CD14-positive monocyte (primary cell): ENCODE measurements around the gene TACC2. TPM values are rescaled to one million over a fixed set of nuclear protein-coding genes. Genes with fewer than 3 reads are reported as not detected.

Experiments
- DNase-seq, 3 donors: peaks; one replicate each; pipeline ENCODE4 v3.0.0-alpha.2; 2011 to 2022
- H2AFZ ChIP-seq: 2 replicates; pipeline ENCODE4 v1.6.0; 2012; ENCODE audit warnings: mild to moderate bottlenecking, low read depth, low read length, inconsistent platforms; ENCODE audit not compliant: insufficient read depth, poor library complexity, severe bottlenecking
- H3K27ac ChIP-seq, 2 donors: 1 replicate in 1 of 2; 2 replicates in 1 of 2; pipeline ENCODE4 v1.5.1; 2012 to 2013; ENCODE audit warnings: low read length in 2 of 2, control low read depth in 1 of 2, inconsistent platforms in 1 of 2, low read depth in 1 of 2, mild to moderate bottlenecking in 1 of 2
- H3K27me3 ChIP-seq, 2 donors: one replicate each; pipeline versions ENCODE4 v1.6.0 to v1.6.1; 2011 to 2013; ENCODE audit warnings: low read length in 2 of 2; ENCODE audit not compliant: control insufficient read depth in 2 of 2, insufficient read depth in 2 of 2
- H3K36me3 ChIP-seq, 2 donors: replicated peaks in 1 of 2; 1 replicate in 1 of 2; 2 replicates in 1 of 2; pipeline versions ENCODE4 v1.5.1 to v1.6.1; 2012 to 2013; ENCODE audit warnings: low read length in 2 of 2, control low read depth in 1 of 2, inconsistent platforms in 1 of 2, mild to moderate bottlenecking in 1 of 2; ENCODE audit not compliant: insufficient read depth in 2 of 2, control insufficient read depth in 1 of 2
- H3K4me1 ChIP-seq, 2 donors: 1 replicate in 1 of 2; 2 replicates in 1 of 2; pipeline versions ENCODE4 v1.5.1 to v1.6.1; 2012 to 2013; ENCODE audit warnings: low read length in 2 of 2, control low read depth in 1 of 2, inconsistent platforms in 1 of 2, mild to moderate bottlenecking in 1 of 2, moderate library complexity in 1 of 2; ENCODE audit not compliant: insufficient read depth in 2 of 2, control insufficient read depth in 1 of 2
- H3K4me2 ChIP-seq: replicated peaks from 2 replicates; pipeline ENCODE3; 2012; ENCODE audit warnings: low read length, moderate library complexity, mild to moderate bottlenecking; ENCODE audit not compliant: poor library complexity, severe bottlenecking; ENCODE audit errors: extremely low read depth
- H3K4me3 ChIP-seq, 3 experiments: fragments of 200-600 bp in 1 of 3; sonication (generic) in 1 of 3; replicated peaks in 1 of 3; 1 replicate in 2 of 3; 2 replicates in 1 of 3; pipeline ENCODE4 v1.5.1; 2011 to 2013; ENCODE audit warnings: low read length in 3 of 3, mild to moderate bottlenecking in 3 of 3, control low read depth in 2 of 3, low read depth in 2 of 3, inconsistent platforms in 1 of 3, moderate library complexity in 1 of 3
- H3K79me2 ChIP-seq: 2 replicates; pipeline ENCODE4 v1.6.0; 2012; ENCODE audit warnings: mild to moderate bottlenecking, control low read depth, inconsistent platforms, low read length, moderate library complexity; ENCODE audit not compliant: insufficient read depth
- H3K9ac ChIP-seq: 2 replicates; pipeline ENCODE4 v1.6.0; 2017; ENCODE audit warnings: low read length, mild to moderate bottlenecking; ENCODE audit not compliant: insufficient read depth, poor library complexity, severe bottlenecking
- H3K9me3 ChIP-seq, 2 donors: replicated peaks in 1 of 2; 1 replicate in 1 of 2; 2 replicates in 1 of 2; pipeline versions ENCODE4 v1.5.1 to v1.6.1; 2012 to 2013; ENCODE audit warnings: low read length in 2 of 2, control low read depth in 1 of 2; ENCODE audit not compliant: control insufficient read depth in 1 of 2, insufficient read depth in 1 of 2
- H4K20me1 ChIP-seq: 2 replicates; pipeline ENCODE4 v1.6.0; 2012; ENCODE audit warnings: mild to moderate bottlenecking, low read length, control low read depth, moderate library complexity; ENCODE audit not compliant: insufficient read depth
- H3K27ac Mint-ChIP-seq, 7 donors: one replicate each; pipeline ENCODE4 v1.8.0; 2020; ENCODE audit warnings: mild to moderate bottlenecking in 7 of 7, mixed read lengths in 7 of 7, moderate library complexity in 6 of 7, inconsistent platforms in 2 of 7
- H3K27me3 Mint-ChIP-seq, 3 donors: one replicate each; pipeline ENCODE4 v1.8.0; 2021 to 2022; ENCODE audit warnings: low read depth in 3 of 3, mild to moderate bottlenecking in 3 of 3, mixed read lengths in 3 of 3, moderate library complexity in 3 of 3, inconsistent platforms in 1 of 3
- H3K36me3 Mint-ChIP-seq, 2 donors: one replicate each; pipeline ENCODE4 v1.8.0; 2020; ENCODE audit warnings: mixed read lengths in 2 of 2, inconsistent platforms in 1 of 2, mild to moderate bottlenecking in 1 of 2
- H3K4me1 Mint-ChIP-seq: one replicate; pipeline ENCODE4 v1.8.0; 2020; ENCODE audit warnings: mild to moderate bottlenecking, mixed read lengths
- H3K4me3 Mint-ChIP-seq, 2 donors: one replicate each; pipeline ENCODE4 v1.8.0; 2020; ENCODE audit warnings: mild to moderate bottlenecking in 2 of 2, mixed read lengths in 2 of 2, moderate library complexity in 1 of 2
- H3K9me3 Mint-ChIP-seq, 7 donors: one replicate each; pipeline ENCODE4 v1.8.0; 2020 to 2022; ENCODE audit warnings: mixed read lengths in 7 of 7, mild to moderate bottlenecking in 6 of 7, moderate library complexity in 6 of 7, inconsistent platforms in 2 of 7
- WGBS: methylation state at CpG from one replicate; pipeline ENCODE4 v1.1.5; 2013; ENCODE audit warnings: missing lambda C conversion rate; ENCODE audit not compliant: insufficient coverage; 5-methylcytosine and 5-hydroxymethylcytosine counted together
- intact Hi-C, 2 donors: fragments of 100-400 bp; cut with micrococcal nuclease; formaldehyde crosslinking; loops; one replicate each; pipeline versions ENCODE4 v1.15.0 to v1.15.1; 2023
- polyA plus RNA-seq, 3 donors: library from polyadenylated mRNA; depleted of rRNA in 1 of 3; unstranded in 2 of 3; stranded (reverse) in 1 of 3; fragments of 300-500 nt in 2 of 3; fragments of >200 nt in 1 of 3; fragmentation: Illumina TruSeq in 2 of 3; gene quantifications; 1 replicate in 2 of 3; 2 replicates in 1 of 3; pipeline ENCODE4 v1.2.3, GENCODE V29; 2012 to 2021
- TF ChIP-seq, protein P1 (sequence below): fragments of 200-600 bp; IDR thresholded peaks from one replicate; pipeline ENCODE4 v1.8.0; 2022; ENCODE audit warnings: antibody characterized with exemption, mild to moderate bottlenecking

TACC2 gene
- polyA plus RNA-seq, 3 donors = 0.03 TPM; not detected in 2

GRCh38 chr10:122213364-122213763 is 224.4 kb downstream of the TACC2 start:
- Histone ChIP-seq H3K9ac (no peak overlapping the region), H3K27me3 (no peaks in the 10 kb centered on the region), H3K4me1 (no peaks in the 10 kb centered on the region), H4K20me1 (no peaks in the 10 kb centered on the region), H2AFZ (no peak overlapping the region), H3K27ac (no peak overlapping the region), H3K4me2 (no peak overlapping the region), H3K79me2 (no peaks in the 10 kb centered on the region), H3K4me3 (no peak overlapping the region), H3K9me3 (peaks cover 0 to 3% of the 10 kb centered on the region in 2 donors), H3K36me3 (no peaks in the 10 kb centered on the region)
- H3K4me3 Mint-ChIP-seq = no peak overlapping the region
- no peak for DNase-seq
- intact Hi-C loops = no loop called here
- no peak overlapping the region for H3K27ac Mint-ChIP-seq
- H3K4me1 Mint-ChIP-seq = no peaks in the 10 kb centered on the region
- TF ChIP-seq, protein P1, sequence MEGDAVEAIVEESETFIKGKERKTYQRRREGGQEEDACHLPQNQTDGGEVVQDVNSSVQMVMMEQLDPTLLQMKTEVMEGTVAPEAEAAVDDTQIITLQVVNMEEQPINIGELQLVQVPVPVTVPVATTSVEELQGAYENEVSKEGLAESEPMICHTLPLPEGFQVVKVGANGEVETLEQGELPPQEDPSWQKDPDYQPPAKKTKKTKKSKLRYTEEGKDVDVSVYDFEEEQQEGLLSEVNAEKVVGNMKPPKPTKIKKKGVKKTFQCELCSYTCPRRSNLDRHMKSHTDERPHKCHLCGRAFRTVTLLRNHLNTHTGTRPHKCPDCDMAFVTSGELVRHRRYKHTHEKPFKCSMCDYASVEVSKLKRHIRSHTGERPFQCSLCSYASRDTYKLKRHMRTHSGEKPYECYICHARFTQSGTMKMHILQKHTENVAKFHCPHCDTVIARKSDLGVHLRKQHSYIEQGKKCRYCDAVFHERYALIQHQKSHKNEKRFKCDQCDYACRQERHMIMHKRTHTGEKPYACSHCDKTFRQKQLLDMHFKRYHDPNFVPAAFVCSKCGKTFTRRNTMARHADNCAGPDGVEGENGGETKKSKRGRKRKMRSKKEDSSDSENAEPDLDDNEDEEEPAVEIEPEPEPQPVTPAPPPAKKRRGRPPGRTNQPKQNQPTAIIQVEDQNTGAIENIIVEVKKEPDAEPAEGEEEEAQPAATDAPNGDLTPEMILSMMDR = no peak
- H3K27me3 Mint-ChIP-seq = peaks cover 0 to 4% (median 3%) of the 10 kb centered on the region in 3 donors
- no peaks in the 10 kb centered on the region for H3K36me3 Mint-ChIP-seq
- 92% methylated on average over 2 of the region's 3 CpGs for WGBS
- peaks cover 0 to 5% (median 3%) of the 10 kb centered on the region in 7 donors for H3K9me3 Mint-ChIP-seq

- Histone ChIP-seq H3K4me1 (no peaks in the 10 kb centered on the region), H3K79me2 (no peaks in the 10 kb centered on the region), H3K9me3 (peaks cover 0 to 3% of the 10 kb centered on the region in 2 donors), H3K27ac (no peak overlapping the region), H4K20me1 (no peaks in the 10 kb centered on the region), H3K9ac (no peak overlapping the region), H3K4me2 (no peak overlapping the region), H2AFZ (no peak overlapping the region), H3K4me3 (no peak overlapping the region), H3K36me3 (no peaks in the 10 kb centered on the region), H3K27me3 (no peaks in the 10 kb centered on the region)
- DNase-seq = no peak
- Mint-ChIP-seq H3K36me3 (no peaks in the 10 kb centered on the region), H3K4me3 (no peak overlapping the region), H3K27ac (no peak overlapping the region), H3K4me1 (no peaks in the 10 kb centered on the region), H3K9me3 (peaks cover 0 to 5% (median 3%) of the 10 kb centered on the region in 7 donors), H3K27me3 (peaks cover 0 to 4% (median 3%) of the 10 kb centered on the region in 3 donors)
- TF ChIP-seq, protein P1 = no peak
- 96% methylated on average over 6 of the region's 7 CpGs for WGBS
- intact Hi-C loops = no loop called here
These were observed 224.8 kb downstream of the TACC2 start for GRCh38 chr10:122213766-122214165.
